DOHH2 (cell line): ENCODE measurements around the gene HCN2.

ENCODE experiments used
- H3F3A ChIP-seq: fragments of 200-600 bp; sonication (generic), shearing (Covaris generic); 2 replicates; pipeline ENCODE4 v1.6.0; 2016; ENCODE audit warnings: antibody characterized with exemption, mild to moderate bottlenecking; ENCODE audit not compliant: control insufficient read depth, insufficient read depth
- H3K27ac ChIP-seq: fragments of 200-600 bp; sonication (generic); 2 replicates; pipeline ENCODE4 v1.5.1; 2014; ENCODE audit warnings: low read depth, mild to moderate bottlenecking, low read length, moderate library complexity
- H3K27me3 ChIP-seq: fragments of 200-600 bp; sonication (generic); 2 replicates; pipeline ENCODE4 v1.6.1; 2014; ENCODE audit warnings: mild to moderate bottlenecking, low read length, mixed read lengths; ENCODE audit not compliant: control insufficient read depth
- H3K36me3 ChIP-seq: fragments of 200-600 bp; sonication (generic); 2 replicates; pipeline ENCODE4 v1.6.1; 2014; ENCODE audit warnings: mild to moderate bottlenecking, low read length, moderate library complexity, mixed read lengths; ENCODE audit not compliant: control insufficient read depth
- H3K4me1 ChIP-seq: fragments of 200-600 bp; sonication (generic); 2 replicates; pipeline ENCODE4 v1.6.1; 2014; ENCODE audit warnings: mild to moderate bottlenecking, low read length, mixed read lengths; ENCODE audit not compliant: control insufficient read depth
- H3K4me2 ChIP-seq: fragments of 200-600 bp; sonication (generic); 2 replicates; pipeline ENCODE4 v1.6.0; 2014; ENCODE audit warnings: mild to moderate bottlenecking, low read length, moderate library complexity
- H3K4me3 ChIP-seq: fragments of 200-600 bp; sonication (generic); 2 replicates; pipeline ENCODE4 v1.5.1; 2014; ENCODE audit warnings: mild to moderate bottlenecking, low read length, mixed read lengths
- H3K79me2 ChIP-seq: fragments of 200-600 bp; sonication (generic); 2 replicates; pipeline ENCODE4 v1.6.1; 2014; ENCODE audit warnings: mild to moderate bottlenecking, low read length, mixed read lengths; ENCODE audit not compliant: control insufficient read depth
- H3K9me2 ChIP-seq: fragments of 200-600 bp; sonication (generic); replicated peaks from 2 replicates; pipeline ENCODE4 v1.6.1; 2014; ENCODE audit warnings: mild to moderate bottlenecking, low read length, mixed read lengths; ENCODE audit not compliant: control insufficient read depth
- H3K9me3 ChIP-seq: fragments of 200-600 bp; sonication (generic); 2 replicates; pipeline ENCODE4 v1.6.1; 2014; ENCODE audit warnings: antibody characterized with exemption, low read length, mixed read lengths; ENCODE audit not compliant: control insufficient read depth, insufficient read depth
- H4K20me1 ChIP-seq: fragments of 200-600 bp; sonication (generic); 2 replicates; pipeline ENCODE4 v1.6.0; 2014; ENCODE audit warnings: low read depth, mild to moderate bottlenecking, antibody characterized with exemption, low read length, moderate library complexity; ENCODE audit not compliant: control insufficient read depth, insufficient read depth
- CTCF ChIP-seq: fragments of 200-600 bp; sonication (generic); IDR thresholded peaks from one replicate; pipeline ENCODE4 v1.5.1; 2014; ENCODE audit warnings: antibody characterized with exemption, mild to moderate bottlenecking, low read depth, low read length; ENCODE audit not compliant: poor library complexity, severe bottlenecking
- EZH2phosphoT487 ChIP-seq: fragments of 200-600 bp; sonication (generic); IDR thresholded peaks from 2 replicates; pipeline ENCODE4 v1.6.1; 2017; ENCODE audit warnings: borderline replicate concordance, mild to moderate bottlenecking, antibody characterized with exemption, low read length, moderate library complexity, mixed read lengths

Gene HCN2

GRCh38 chr19:656751-657559 lies 67.3 kb downstream of the HCN2 start:
- H3K79me2 ChIP-seq, result peaks cover 100% of the 10 kb centered on the region
- H3K36me3 ChIP-seq, result peaks cover 87% of the 10 kb centered on the region
- no peaks in the 10 kb centered on the region for H3K9me3 ChIP-seq
- H3K27me3 ChIP-seq, result no peaks in the 10 kb centered on the region
- peaks cover 16% of the 10 kb centered on the region for H3K4me1 ChIP-seq
- no peaks in the 10 kb centered on the region for H3K9me2 ChIP-seq
- no peak overlapping the region for H3K4me2 ChIP-seq
- H3K27ac ChIP-seq, result no peak overlapping the region
- no peak for TF ChIP-seq EZH2phosphoT487
- no peak overlapping the region for H3K4me3 ChIP-seq
- H4K20me1 ChIP-seq, result peaks cover 47% of the 10 kb centered on the region
- H3F3A ChIP-seq, result no peaks in the 10 kb centered on the region

- Histone ChIP-seq H3K36me3 (peaks cover 86% of the 10 kb centered on the region), H3K27me3 (no peaks in the 10 kb centered on the region), H3F3A (no peaks in the 10 kb centered on the region), H3K4me1 (peaks cover 16% of the 10 kb centered on the region), H3K4me2 (no peak overlapping the region), H3K9me3 (no peaks in the 10 kb centered on the region), H3K27ac (no peak overlapping the region), H3K79me2 (peaks cover 100% of the 10 kb centered on the region), H3K9me2 (no peaks in the 10 kb centered on the region), H4K20me1 (peaks cover 42% of the 10 kb centered on the region), H3K4me3 (no peak overlapping the region)
- TF ChIP-seq EZH2phosphoT487 (no peak), CTCF (no peak)
Observed at GRCh38 chr19:657611-658010, 67.9 kb downstream of the HCN2 start.

DNA sequence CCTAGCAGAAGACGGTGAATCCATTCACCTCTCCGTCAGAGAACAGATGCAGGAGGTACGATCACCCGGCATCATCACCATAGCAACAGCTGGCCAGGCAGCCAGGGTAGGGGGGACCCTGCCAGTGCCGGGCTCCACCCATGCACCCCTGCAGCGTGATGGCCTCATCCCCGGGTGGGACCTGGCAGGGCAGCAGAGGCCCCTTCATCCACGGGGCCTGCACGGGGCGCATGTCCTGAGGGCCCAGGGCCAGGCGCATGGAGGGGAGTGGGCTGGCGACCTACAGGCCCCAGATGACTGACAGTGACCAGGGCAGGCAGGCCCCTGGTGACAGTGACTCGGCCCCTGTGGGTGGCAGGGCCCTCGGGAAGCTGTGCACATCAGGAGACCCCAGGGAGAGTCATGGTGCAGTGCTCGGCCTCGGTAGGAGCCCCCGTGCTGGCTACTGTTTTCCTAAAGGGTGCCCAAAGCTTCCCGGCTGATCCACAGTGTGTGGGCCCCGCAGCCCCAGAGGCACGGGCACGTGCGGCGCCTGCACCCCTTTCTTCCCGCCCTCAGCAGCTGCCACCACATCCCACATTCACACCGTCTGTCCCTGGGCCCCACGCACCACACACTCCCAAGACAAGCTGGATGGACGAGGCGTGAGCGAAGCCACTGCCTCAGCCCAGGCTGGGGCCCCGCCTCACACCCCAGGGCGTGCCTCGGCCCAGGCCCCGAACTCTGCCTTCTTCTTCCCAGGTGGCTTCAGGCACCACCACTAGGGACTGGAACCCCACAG lies 68.6 kb downstream of the HCN2 start:
- Histone ChIP-seq H3K9me3 (no peaks in the 10 kb centered on the region), H3F3A (no peaks in the 10 kb centered on the region), H3K27ac (no peak overlapping the region), H3K4me2 (no peak overlapping the region), H3K79me2 (peaks cover 97% of the 10 kb centered on the region), H4K20me1 (peaks cover 37% of the 10 kb centered on the region), H3K4me1 (peaks cover 16% of the 10 kb centered on the region), H3K9me2 (no peaks in the 10 kb centered on the region), H3K4me3 (no peak overlapping the region), H3K36me3 (peaks cover 83% of the 10 kb centered on the region), H3K27me3 (no peaks in the 10 kb centered on the region)
- no peak for TF ChIP-seq CTCF
- no peak for TF ChIP-seq EZH2phosphoT487
